GM12878 (cell line): ENCODE results near the gene PLIN3. TPM values are rescaled to one million over a fixed set of nuclear protein-coding genes. Genes with fewer than 3 reads are reported as not detected.

Source experiments
- ATAC-seq: fragments of 200-7000 bp; cut with Tn5 transposase; 3 replicates; pipeline ENCODE4 v1.9.1; 2020; ENCODE audit warnings: mild to moderate bottlenecking, moderate library complexity
- BruUV-seq: library from RNA; stranded (reverse); fragments of 400-500 nt; replicated peaks from 2 replicates; lab custom pipeline; 2021; lab: Mats Ljungman, UMichigan
- CTCF ChIA-PET: fragments of 300-600 bp; sonication (Branson Sonifier 250); formaldehyde crosslinking; extraction: SDS; loops from one replicate; lab custom pipeline; 2021; ENCODE audit warnings: inconsistent platforms; lab: Yijun Ruan, JAX
- POLR2A ChIA-PET: fragments of 350-600 bp; formaldehyde crosslinking; extraction: SDS; loops from one replicate; lab custom pipeline; 2021; ENCODE audit warnings: inconsistent platforms; lab: Charles Lee
- RAD21 ChIA-PET: fragments of 300-600 bp; sonication (Branson Sonifier 250); formaldehyde crosslinking; loops from one replicate; lab custom pipeline; 2023; ENCODE audit warnings: antibody characterized with exemption; ENCODE audit not compliant: unreplicated experiment; lab: Charles Lee
- SMC1A ChIA-PET: fragments of 300-600 bp; sonication (Branson Sonifier 250); formaldehyde crosslinking; loops from one replicate; lab custom pipeline; 2023; ENCODE audit not compliant: unreplicated experiment, uncharacterized antibody; lab: Charles Lee
- DNase-seq: peaks from one replicate; pipeline ENCODE4 v3.0.0-alpha.2; 2011; ENCODE audit warnings: low read depth, low spot score
- FAIRE-seq: peaks from 3 replicates; lab custom pipeline; 2011; peaks lifted over from hg19 to GRCh38; lab: Jason Lieb, UNC
- H2AFZ ChIP-seq: 2 replicates; pipeline ENCODE4 v1.6.0; 2011; ENCODE audit warnings: low read depth, low read length, control low read depth; ENCODE audit not compliant: control insufficient read depth
- H3K27ac ChIP-seq: 2 replicates; pipeline ENCODE4 v1.5.1; 2011; ENCODE audit warnings: control low read depth; ENCODE audit not compliant: control insufficient read depth, insufficient read depth
- H3K27me3 ChIP-seq, 2 experiments: replicated peaks in 1 of 2; 2 replicates each; pipeline versions ENCODE4 v1.6.0 to v1.6.1; 2011; ENCODE audit warnings: low read length in 1 of 2; ENCODE audit not compliant: control insufficient read depth in 2 of 2, insufficient read depth in 2 of 2
- H3K36me3 ChIP-seq, 2 experiments: 2 replicates each; pipeline ENCODE4 v1.5.1; 2011; ENCODE audit warnings: low read length in 1 of 2; ENCODE audit not compliant: control insufficient read depth in 2 of 2, insufficient read depth in 2 of 2
- H3K4me1 ChIP-seq: 2 replicates; pipeline ENCODE4 v1.6.1; 2011; ENCODE audit warnings: mild to moderate bottlenecking, low read length, moderate library complexity, mixed read lengths; ENCODE audit not compliant: control insufficient read depth, insufficient read depth
- H3K4me2 ChIP-seq: 2 replicates; pipeline ENCODE4 v1.6.0; 2011; ENCODE audit warnings: control low read depth; ENCODE audit not compliant: control insufficient read depth, insufficient read depth
- H3K4me3 ChIP-seq: fragments of 200-600 bp; sonication (generic); 2 replicates; pipeline ENCODE4 v1.5.1; 2016
- H3K79me2 ChIP-seq: 2 replicates; pipeline ENCODE4 v1.6.0; 2011; ENCODE audit warnings: low read length; ENCODE audit not compliant: control insufficient read depth, insufficient read depth
- H3K9ac ChIP-seq: 2 replicates; pipeline ENCODE4 v1.8.0; 2011; ENCODE audit warnings: low read length, control low read depth, mixed read lengths; ENCODE audit not compliant: control insufficient read depth, insufficient read depth
- H3K9me3 ChIP-seq: replicated peaks from 3 replicates; pipeline ENCODE4 v1.5.1; 2011; ENCODE audit warnings: mild to moderate bottlenecking, low read length; ENCODE audit not compliant: control insufficient read depth, insufficient read depth
- H4K20me1 ChIP-seq: 2 replicates; pipeline ENCODE4 v1.6.0; 2011; ENCODE audit not compliant: control insufficient read depth, insufficient read depth
- CHD1 ChIP-seq: IDR thresholded peaks from 2 replicates; pipeline ENCODE4 v1.6.1; 2012; ENCODE audit warnings: low read depth, low read length, improper control_type of control experiment
- CHD2 ChIP-seq: IDR thresholded peaks from 2 replicates; pipeline ENCODE4 v1.6.1; 2011; ENCODE audit warnings: low read depth, low read length, improper control_type of control experiment, borderline replicate concordance
- MEF2A ChIP-seq: IDR thresholded peaks from 2 replicates; pipeline ENCODE4 v1.6.1; 2011; ENCODE audit warnings: low read depth, mild to moderate bottlenecking, low read length, moderate library complexity; ENCODE audit not compliant: insufficient read depth
- POLR2AphosphoS2 ChIP-seq: IDR thresholded peaks from 2 replicates; pipeline ENCODE4 v1.6.1; 2011; ENCODE audit warnings: low read depth, mild to moderate bottlenecking, low read length, improper control_type of control experiment, moderate library complexity
- SMARCA5 ChIP-seq: fragments of 450-650 bp; IDR thresholded peaks from 2 replicates; pipeline ENCODE4 v1.6.1; 2017; ENCODE audit warnings: mild to moderate bottlenecking
- YBX1 ChIP-seq: fragments of 450-650 bp; IDR thresholded peaks from 2 replicates; pipeline ENCODE4 v1.6.1; 2016; ENCODE audit warnings: antibody characterized with exemption
- WGBS: methylation state at CpG from one replicate; pipeline ENCODE4 v1.1.6; 2016; ENCODE audit warnings: low lambda C conversion rate; ENCODE audit not compliant: insufficient replicate concordance, insufficient coverage; ENCODE audit errors: missing lambda C conversion rate; 5-methylcytosine and 5-hydroxymethylcytosine counted together
- in situ Hi-C: fragments of 300-500 bp; cut with MboI; formaldehyde crosslinking; loops from 9 replicates; pipeline ENCODE4 v1.14.3; 2018; ENCODE audit warnings: mixed read lengths
- intact Hi-C: fragments of 100-400 bp; cut with micrococcal nuclease; formaldehyde crosslinking; loops from one replicate; pipeline ENCODE4 v1.14.2; 2022; ENCODE audit not compliant: unreplicated experiment
- polyA plus RNA-seq, 11 experiments: library from polyadenylated mRNA; depleted of rRNA in 4 of 11; unstranded in 6 of 11; stranded (reverse) in 5 of 11; fragments of >200 nt; fragmentation: Nextera tagmentation in 4 of 11; fragmentation: Illumina TruSeq in 1 of 11; extraction: Ambion mirVana in 4 of 11; extraction: Trizol in 1 of 11; gene quantifications; 1 replicate in 1 of 11; 2 replicates in 10 of 11; pipeline versions ENCODE4 v1.2.1 to v1.2.3, GENCODE V29; 2011 to 2016; ENCODE audit warnings: inconsistent platforms in 2 of 11, missing spikeins in 2 of 11, low read depth in 1 of 11
- total RNA-seq, 4 experiments: library from RNA; depleted of rRNA in 3 of 4; stranded (reverse); fragments of >200 nt in 3 of 4; fragmentation: Illumina TruSeq in 1 of 4; extraction: Trizol in 1 of 4; gene quantifications; 2 replicates each; pipeline versions ENCODE4 v1.2.1 to v1.2.3, GENCODE V29; 2013 to 2021
- TF ChIP-seq, protein P1 (sequence below): IDR thresholded peaks from 2 replicates; pipeline ENCODE4 v1.6.1; 2012; ENCODE audit warnings: low read length, inconsistent platforms

The PLIN3 gene
- total and polyA plus RNA-seq, 10 of the 15 experiments (the other 5 are each of a cell fraction or from before 2014, with no cell fraction given) = 7.7 to 71.4 (median 66.8) TPM

DNA sequence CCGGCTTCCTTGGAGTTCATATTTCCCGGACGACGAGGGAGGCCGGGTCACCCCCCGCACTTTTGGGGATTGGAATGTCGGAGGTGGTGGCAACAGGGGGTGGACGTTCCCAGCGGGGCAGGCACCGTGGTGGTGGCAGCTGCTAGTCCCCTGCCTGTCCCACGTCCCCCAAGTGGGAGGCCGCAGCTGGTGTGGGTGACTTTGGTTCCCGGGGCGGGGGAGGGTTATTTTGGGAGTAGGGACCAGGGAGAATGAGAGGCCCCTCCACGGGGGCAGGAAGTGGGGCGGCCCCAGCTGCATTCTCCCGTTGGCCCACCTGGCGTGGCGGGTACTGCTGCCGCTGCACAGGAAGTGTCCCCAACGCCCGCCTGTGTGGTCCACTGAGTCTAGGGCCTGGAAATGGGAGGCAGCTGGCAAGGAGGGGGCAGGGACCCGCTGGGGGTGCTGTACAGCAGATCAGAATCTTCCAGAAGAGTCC is 11.1 kb upstream of the PLIN3 start (continued):
- TF ChIP-seq, protein P1, sequence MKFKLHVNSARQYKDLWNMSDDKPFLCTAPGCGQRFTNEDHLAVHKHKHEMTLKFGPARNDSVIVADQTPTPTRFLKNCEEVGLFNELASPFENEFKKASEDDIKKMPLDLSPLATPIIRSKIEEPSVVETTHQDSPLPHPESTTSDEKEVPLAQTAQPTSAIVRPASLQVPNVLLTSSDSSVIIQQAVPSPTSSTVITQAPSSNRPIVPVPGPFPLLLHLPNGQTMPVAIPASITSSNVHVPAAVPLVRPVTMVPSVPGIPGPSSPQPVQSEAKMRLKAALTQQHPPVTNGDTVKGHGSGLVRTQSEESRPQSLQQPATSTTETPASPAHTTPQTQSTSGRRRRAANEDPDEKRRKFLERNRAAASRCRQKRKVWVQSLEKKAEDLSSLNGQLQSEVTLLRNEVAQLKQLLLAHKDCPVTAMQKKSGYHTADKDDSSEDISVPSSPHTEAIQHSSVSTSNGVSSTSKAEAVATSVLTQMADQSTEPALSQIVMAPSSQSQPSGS = no peak
- no peak for TF ChIP-seq CHD1
- no peak for TF ChIP-seq SMARCA5
- TF ChIP-seq YBX1 = no peak
- TF ChIP-seq, all 136 proteins: peak for 3

DNA sequence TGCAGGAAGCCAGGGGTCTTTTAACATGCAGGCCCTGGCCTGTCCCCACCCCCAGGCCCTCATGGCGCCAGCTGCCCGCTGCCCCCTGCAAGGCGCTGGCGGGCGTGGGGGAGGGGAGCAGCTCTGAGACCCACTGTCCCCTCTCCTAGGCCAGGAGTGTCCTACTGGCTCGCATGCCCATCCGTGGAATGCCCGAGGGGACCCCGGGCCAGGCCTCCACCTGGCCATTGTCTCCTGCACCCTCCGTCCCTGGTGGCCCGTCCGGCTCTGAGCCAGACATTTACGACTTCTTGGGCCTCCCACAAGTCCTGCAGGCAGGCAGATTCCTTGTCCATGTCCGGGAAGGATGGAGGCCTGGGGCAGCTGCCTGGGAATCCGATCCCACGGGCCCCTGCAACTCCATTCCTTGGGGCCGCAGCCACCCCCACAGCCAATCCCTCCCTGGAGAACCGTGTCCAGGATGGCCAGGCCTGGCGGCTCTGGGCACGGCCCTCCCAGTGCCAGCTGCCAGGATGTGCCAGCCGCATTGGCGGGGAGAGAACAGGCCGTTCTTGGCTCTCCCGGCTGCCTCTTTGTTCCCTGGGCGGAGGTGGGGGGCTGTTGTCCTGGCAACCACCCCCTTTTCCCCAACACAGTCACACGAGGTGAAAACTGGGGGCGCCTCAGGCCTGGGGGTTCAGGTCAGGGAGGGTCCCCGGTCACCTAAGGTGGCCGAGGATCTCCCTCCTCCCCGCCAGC is 10.5 kb upstream of the PLIN3 start:
- SMC1A ChIA-PET = no interaction called here
- H2AFZ ChIP-seq = peak overlapping the region; percentile 65
- no TSS peak for BruUV-seq
- in situ Hi-C loops = no loop called here
- H3K4me1 ChIP-seq = peaks cover 6% of the 10 kb centered on the region
- H3K4me3 ChIP-seq = no peak overlapping the region
- H4K20me1 ChIP-seq = no peaks in the 10 kb centered on the region
- CTCF ChIA-PET = interaction anchor here (1.0 kb wide), 1 partner anchor 69 kb away, joined by 3 read pairs; no protein-coding TSS in a partner anchor
- no peak for ATAC-seq
- DNase-seq = no peak
- H3K36me3 ChIP-seq = no peaks in the 10 kb centered on the region
- TF ChIP-seq MEF2A (no peak), CHD2 (no peak), POLR2AphosphoS2 (no peak), CHD1 (no peak)
- 47% methylated on average over 27 of the region's 30 CpGs for WGBS
- no peaks in the 10 kb centered on the region for H3K9me3 ChIP-seq
- intact Hi-C loops = no loop called here
- H3K79me2 ChIP-seq = no peaks in the 10 kb centered on the region
- POLR2A ChIA-PET = no interaction called here
- no peak overlapping the region for H3K4me2 ChIP-seq
- no peak overlapping the region for H3K27ac ChIP-seq
- H3K9ac ChIP-seq = no peak overlapping the region; the same call in 1 of the 2 replicates
- RAD21 ChIA-PET = no interaction called here
- H3K27me3 ChIP-seq = no peaks in the 10 kb centered on the region
- FAIRE-seq = no peak
